ENCODE measurements around the gene AJM1. TPM values are rescaled to one million over a fixed set of nuclear protein-coding genes. Genes with fewer than 3 reads are reported as not detected.
A peak's percentile ranks its signal among the peaks of the same experiment; 100 is the strongest.
"Not testable (repeated sequence)": the region's sequence is repeated elsewhere in the genome, so short reads cannot be mapped to it uniquely, and the experiment has no call there.

The AJM1 gene
- total RNA-seq, 1 donor from 2014 or later = 3.3 TPM

- Histone ChIP-seq H4K20me1 (ENCODE audit: insufficient read depth, low read length) (peaks cover 22% of the 10 kb centered on the region), H3K9me3 (ENCODE audit: insufficient read depth, low read depth, low read length) (no peaks in the 10 kb centered on the region), H3K4me2 (ENCODE audit: low read length) (no peak overlapping the region), H3K4me3 (ENCODE audit: insufficient read depth, low read depth, low read length) (no peak overlapping the region), H3K4me1 (ENCODE audit: insufficient read depth, low read length) (peaks cover 18% of the 10 kb centered on the region), H3K36me3 (ENCODE audit: insufficient read depth, low read length) (no peaks in the 10 kb centered on the region), H3K79me2 (ENCODE audit: insufficient read depth, low read length) (peaks cover 9% of the 10 kb centered on the region), H2AFZ (ENCODE audit: low read depth, low read length) (no peak overlapping the region), H3K27ac (ENCODE audit: low read depth, low read length) (no peak overlapping the region), H3K9ac (ENCODE audit: low read length) (no peak overlapping the region), H3K27me3 (ENCODE audit: insufficient read depth, low read length) (peaks cover 14% of the 10 kb centered on the region)
- DNase-seq (ENCODE audit: low read depth) (no peak), FAIRE-seq (no peak)
- no peak overlapping the region for H3K4me3 Mint-ChIP-seq (ENCODE audit: unreplicated experiment)
- H3K9me3 Mint-ChIP-seq (ENCODE audit: unreplicated experiment) = no peaks in the 10 kb centered on the region
- no peaks in the 10 kb centered on the region for H3K27me3 Mint-ChIP-seq (ENCODE audit: low read depth, unreplicated experiment)
- H3K27ac Mint-ChIP-seq (ENCODE audit: unreplicated experiment) = no peak overlapping the region
- TF ChIP-seq EZH2 (IDR thresholded peaks at IDR 0.05; ENCODE audit: insufficient read depth, low read length) (no peak), CTCF (IDR thresholded peaks at IDR 0.05; ENCODE audit: insufficient read depth, low read depth, low read length) (no peak)
- H3K4me1 Mint-ChIP-seq (ENCODE audit: low read depth, unreplicated experiment) = peaks cover 15% of the 10 kb centered on the region
- H3K36me3 Mint-ChIP-seq (ENCODE audit: low read depth, unreplicated experiment) = peaks cover 6% of the 10 kb centered on the region
These were observed 47.8 kb upstream of the AJM1 start for GRCh38 chr9:136794281-136794999.

- peak overlapping the region; percentile 15 for H3K4me3 Mint-ChIP-seq (ENCODE audit: unreplicated experiment)
- H3K27me3 Mint-ChIP-seq (ENCODE audit: low read depth, unreplicated experiment) = no peaks in the 10 kb centered on the region
- peaks cover 18% of the 10 kb centered on the region for H3K4me1 ChIP-seq (ENCODE audit: insufficient read depth, low read length)
- H2AFZ ChIP-seq (ENCODE audit: low read depth, low read length) = no peak overlapping the region
- no peaks in the 10 kb centered on the region for H3K9me3 Mint-ChIP-seq (ENCODE audit: unreplicated experiment)
- no peak overlapping the region for H3K27ac ChIP-seq (ENCODE audit: low read depth, low read length)
- peaks cover 9% of the 10 kb centered on the region for H3K79me2 ChIP-seq (ENCODE audit: insufficient read depth, low read length)
- H3K27me3 ChIP-seq (ENCODE audit: insufficient read depth, low read length) = peaks cover 15% of the 10 kb centered on the region
- TF ChIP-seq CTCF (IDR thresholded peaks at IDR 0.05; ENCODE audit: insufficient read depth, low read depth, low read length) = no peak
- TF ChIP-seq EZH2 (IDR thresholded peaks at IDR 0.05; ENCODE audit: insufficient read depth, low read length) = no peak
- H4K20me1 ChIP-seq (ENCODE audit: insufficient read depth, low read length) = peaks cover 22% of the 10 kb centered on the region
- H3K4me2 ChIP-seq (ENCODE audit: low read length) = no peak overlapping the region
- no peak overlapping the region for H3K4me3 ChIP-seq (ENCODE audit: insufficient read depth, low read depth, low read length)
- no peak for FAIRE-seq
- H3K9ac ChIP-seq (ENCODE audit: low read length) = no peak overlapping the region
- no peak overlapping the region for H3K27ac Mint-ChIP-seq (ENCODE audit: unreplicated experiment)
- no peaks in the 10 kb centered on the region for H3K9me3 ChIP-seq (ENCODE audit: insufficient read depth, low read depth, low read length)
- no peaks in the 10 kb centered on the region for H3K36me3 ChIP-seq (ENCODE audit: insufficient read depth, low read length)
- H3K36me3 Mint-ChIP-seq (ENCODE audit: low read depth, unreplicated experiment) = peaks cover 6% of the 10 kb centered on the region
- peaks cover 15% of the 10 kb centered on the region for H3K4me1 Mint-ChIP-seq (ENCODE audit: low read depth, unreplicated experiment)
- DNase-seq (ENCODE audit: low read depth) = no peak
These were observed 47.3 kb upstream of the AJM1 start for GRCh38 chr9:136795000-136795348.

- Histone ChIP-seq H3K4me1 (ENCODE audit: insufficient read depth, low read length) (peaks cover 15% of the 10 kb centered on the region), H3K79me2 (ENCODE audit: insufficient read depth, low read length) (peaks cover 9% of the 10 kb centered on the region), H3K27me3 (ENCODE audit: insufficient read depth, low read length) (peaks cover 23% of the 10 kb centered on the region), H3K4me2 (ENCODE audit: low read length) (peak within 1 kb of the TSS; percentile 32), H3K4me3 (ENCODE audit: insufficient read depth, low read depth, low read length) (no peak within 1 kb of the TSS), H3K9me3 (ENCODE audit: insufficient read depth, low read depth, low read length) (no peaks in the 10 kb centered on the region), H3K27ac (ENCODE audit: low read depth, low read length) (no peak within 1 kb of the TSS), H4K20me1 (ENCODE audit: insufficient read depth, low read length) (peaks cover 24% of the 10 kb centered on the region), H3K9ac (ENCODE audit: low read length) (no peak within 1 kb of the TSS), H3K36me3 (ENCODE audit: insufficient read depth, low read length) (no peaks in the 10 kb centered on the region), H2AFZ (ENCODE audit: low read depth, low read length) (no peak within 1 kb of the TSS)
- Mint-ChIP-seq H3K9me3 (ENCODE audit: unreplicated experiment) (no peaks in the 10 kb centered on the region), H3K27ac (ENCODE audit: unreplicated experiment) (peak within 1 kb of the TSS; percentile 7), H3K36me3 (ENCODE audit: low read depth, unreplicated experiment) (peaks cover 6% of the 10 kb centered on the region), H3K27me3 (ENCODE audit: low read depth, unreplicated experiment) (no peaks in the 10 kb centered on the region), H3K4me1 (ENCODE audit: low read depth, unreplicated experiment) (peaks cover 20% of the 10 kb centered on the region), H3K4me3 (ENCODE audit: unreplicated experiment) (peak within 1 kb of the TSS; percentile 75)
- FAIRE-seq = no peak
- TF ChIP-seq EZH2 (IDR thresholded peaks at IDR 0.05; ENCODE audit: insufficient read depth, low read length) (no peak), CTCF (IDR thresholded peaks at IDR 0.05; ENCODE audit: insufficient read depth, low read depth, low read length) (no peak)
- no peak for DNase-seq (ENCODE audit: low read depth)
These were observed 46.0 kb upstream of the AJM1 start, which contains the start of gene CCDC183 for GRCh38 chr9:136796238-136796774. TSS of gene CCDC183 (plus strand) at chr9:136796338. CDS start at chr9:136796398, 60 bp downstream.

- H3K36me3 Mint-ChIP-seq (ENCODE audit: low read depth, unreplicated experiment); H3K9me3 Mint-ChIP-seq (ENCODE audit: unreplicated experiment); H3K9ac ChIP-seq (ENCODE audit: low read length); H3K27me3 Mint-ChIP-seq (ENCODE audit: low read depth, unreplicated experiment); FAIRE-seq; H3K36me3 ChIP-seq (ENCODE audit: insufficient read depth, low read length); H3K79me2 ChIP-seq (ENCODE audit: insufficient read depth, low read length); H2AFZ ChIP-seq (ENCODE audit: low read depth, low read length); H3K9me3 ChIP-seq (ENCODE audit: insufficient read depth, low read depth, low read length); H3K27ac ChIP-seq (ENCODE audit: low read depth, low read length); H3K4me3 ChIP-seq (ENCODE audit: insufficient read depth, low read depth, low read length): not testable (repeated sequence)
- Mint-ChIP-seq H3K4me1 (ENCODE audit: low read depth, unreplicated experiment) (peaks cover 20% of the 10 kb centered on the region), H3K4me3 (ENCODE audit: unreplicated experiment) (peak overlapping the region; percentile 75), H3K27ac (ENCODE audit: unreplicated experiment) (peak overlapping the region; percentile 7)
- H4K20me1 ChIP-seq (ENCODE audit: insufficient read depth, low read length) = peaks cover 23% of the 10 kb centered on the region
- DNase-seq (ENCODE audit: low read depth) = peak; percentile 66
- peaks cover 11% of the 10 kb centered on the region for H3K4me1 ChIP-seq (ENCODE audit: insufficient read depth, low read length)
- peak overlapping the region; percentile 32 for H3K4me2 ChIP-seq (ENCODE audit: low read length)
- peaks cover 27% of the 10 kb centered on the region for H3K27me3 ChIP-seq (ENCODE audit: insufficient read depth, low read length)
These were observed 45.4 kb upstream of the AJM1 start for GRCh38 chr9:136796775-136797347.

Data from astrocyte (in vitro differentiated cells and primary cell).